Germinal center (tissue), 1 donor: ENCODE measurements around the gene COL23A1.
"Not testable (repeated sequence)": the region's sequence is repeated elsewhere in the genome, so short reads cannot be mapped to it uniquely, and the experiment has no call there.

Source experiments
- DNase-seq: peaks from one replicate; pipeline ENCODE4 v3.0.0; 2012; ENCODE audit warnings: mixed read lengths, low spot score

COL23A1 gene

GRCh38 chr5:178504340-178504960 lies 85.7 kb downstream of the COL23A1 start:
- no peak for DNase-seq

- DNase-seq: no peak
Measured at GRCh38 chr5:178502401-178503100, 87.6 kb downstream of the COL23A1 start.

GRCh38 chr5:178499352-178499751 lies 90.8 kb downstream of the COL23A1 start:
- DNase-seq: no peak

DNA sequence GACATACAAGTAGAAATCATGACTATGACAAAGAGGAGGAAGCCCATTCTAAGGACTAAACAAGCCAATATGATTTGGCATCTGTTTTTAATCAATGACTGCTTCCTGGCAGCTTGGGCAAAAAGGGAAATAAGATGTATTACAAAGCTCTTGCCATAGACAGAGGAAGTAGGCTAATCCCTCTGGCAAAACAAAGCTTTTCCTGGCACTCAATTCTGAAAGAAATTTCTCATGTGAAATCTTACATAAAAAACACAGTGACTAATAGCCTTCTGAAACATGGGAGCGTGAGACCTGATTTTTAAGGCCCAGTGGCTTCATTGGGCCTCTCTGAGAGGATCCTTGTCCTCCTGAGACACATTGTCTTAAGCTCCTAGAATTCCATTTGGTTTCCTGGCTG lies 93.6 kb downstream of the COL23A1 start:
- DNase-seq: no peak

DNA sequence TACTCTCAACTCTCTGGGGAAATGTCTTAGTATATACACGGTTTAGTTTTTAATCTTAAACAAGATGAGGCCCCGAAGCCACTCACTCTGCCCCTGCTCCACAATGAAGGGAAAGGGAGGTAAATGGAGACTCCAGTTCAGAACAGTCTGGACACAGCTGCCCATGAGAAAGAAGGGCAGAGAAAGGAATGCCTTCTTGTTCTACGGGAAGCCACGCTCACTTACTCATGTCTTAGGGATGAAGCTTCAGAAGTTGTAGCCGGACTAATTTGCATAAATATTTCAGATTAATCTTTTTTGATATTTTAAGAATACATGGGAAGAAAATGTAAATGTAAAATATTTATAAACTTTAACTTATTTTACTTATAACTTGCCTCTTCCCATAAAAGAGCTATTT lies 94.0 kb downstream of the COL23A1 start:
- DNase-seq: no peak

- DNase-seq: no peak
Measured at GRCh38 chr5:178495706-178496105, 94.5 kb downstream of the COL23A1 start.

DNA sequence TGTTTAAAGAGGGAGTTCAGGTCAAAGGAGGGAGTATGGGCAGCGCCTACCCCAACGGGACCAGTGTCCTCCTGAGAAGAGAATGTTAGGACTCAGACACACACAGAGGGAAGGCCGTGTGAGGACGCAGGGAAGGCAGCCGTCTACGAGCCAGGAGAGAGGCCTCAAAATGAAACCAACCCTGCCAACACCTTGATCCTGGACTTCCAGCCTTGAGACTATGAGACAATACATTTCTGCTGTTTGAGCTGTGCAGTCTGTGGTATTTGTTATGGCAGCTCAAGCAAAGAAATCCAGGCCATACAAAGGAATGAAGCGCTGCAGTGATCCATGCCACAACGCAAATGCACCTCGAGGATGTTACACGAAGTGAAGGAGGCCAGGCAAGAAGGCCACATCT lies 97.9 kb downstream of the COL23A1 start:
- DNase-seq: no peak

DNA sequence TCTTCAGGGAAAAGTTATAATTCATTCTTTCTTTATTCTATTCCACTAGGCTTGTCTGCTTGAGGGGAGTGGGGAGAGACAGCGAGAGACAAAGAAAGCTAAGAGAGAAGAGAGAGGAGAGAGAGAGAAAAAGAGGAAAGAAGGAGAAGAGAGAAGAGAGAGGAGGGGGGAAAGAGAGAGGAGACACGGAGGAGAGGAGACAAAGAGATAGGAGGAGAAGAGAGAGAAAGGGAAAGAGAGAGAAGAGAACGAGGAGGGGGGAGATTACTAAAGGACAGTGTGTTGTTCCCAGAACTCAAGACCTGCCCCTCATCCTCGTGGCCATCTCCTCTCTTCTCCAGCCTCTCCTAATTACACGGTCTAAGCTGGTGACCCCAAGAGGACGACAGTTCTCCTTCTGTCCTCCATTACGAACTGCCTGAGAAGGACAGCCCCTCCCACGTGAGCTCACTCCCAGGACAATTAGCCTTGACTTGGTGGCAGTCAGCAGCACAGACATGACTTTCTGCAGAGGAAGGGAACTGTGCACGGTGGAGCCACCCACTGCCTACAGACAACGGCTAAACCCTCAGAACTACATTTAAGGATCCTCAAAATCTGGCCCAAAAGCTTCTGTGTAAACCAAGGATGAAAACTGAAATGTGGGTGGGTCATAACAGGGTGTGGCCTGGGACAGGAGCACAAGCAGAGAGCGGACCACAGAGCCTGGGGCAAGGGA lies 99.1 kb downstream of the COL23A1 start:
- no peak for DNase-seq

- no peak for DNase-seq
Measured at GRCh38 chr5:178489271-178489976, 100.8 kb downstream of the COL23A1 start.

DNA sequence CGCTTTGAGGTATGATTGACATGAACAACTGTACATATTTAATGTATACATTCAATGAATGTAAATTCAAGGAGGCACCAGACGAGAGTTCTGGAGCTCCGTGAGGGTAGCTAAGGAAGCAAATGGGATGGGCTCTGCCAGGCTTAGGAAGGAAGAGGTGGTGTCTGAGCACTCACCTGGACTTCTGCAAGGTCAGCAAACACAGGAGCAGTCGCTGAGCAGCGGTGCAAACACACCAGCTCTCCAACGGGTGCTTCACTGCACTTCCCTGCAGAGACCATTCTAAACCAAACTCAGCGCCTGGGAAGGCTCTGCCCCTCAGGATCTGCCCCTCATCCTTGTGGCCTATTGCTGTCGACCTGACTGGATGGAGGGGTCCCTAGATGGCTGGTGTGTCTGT lies 101.5 kb downstream of the COL23A1 start:
- DNase-seq: no peak

DNA sequence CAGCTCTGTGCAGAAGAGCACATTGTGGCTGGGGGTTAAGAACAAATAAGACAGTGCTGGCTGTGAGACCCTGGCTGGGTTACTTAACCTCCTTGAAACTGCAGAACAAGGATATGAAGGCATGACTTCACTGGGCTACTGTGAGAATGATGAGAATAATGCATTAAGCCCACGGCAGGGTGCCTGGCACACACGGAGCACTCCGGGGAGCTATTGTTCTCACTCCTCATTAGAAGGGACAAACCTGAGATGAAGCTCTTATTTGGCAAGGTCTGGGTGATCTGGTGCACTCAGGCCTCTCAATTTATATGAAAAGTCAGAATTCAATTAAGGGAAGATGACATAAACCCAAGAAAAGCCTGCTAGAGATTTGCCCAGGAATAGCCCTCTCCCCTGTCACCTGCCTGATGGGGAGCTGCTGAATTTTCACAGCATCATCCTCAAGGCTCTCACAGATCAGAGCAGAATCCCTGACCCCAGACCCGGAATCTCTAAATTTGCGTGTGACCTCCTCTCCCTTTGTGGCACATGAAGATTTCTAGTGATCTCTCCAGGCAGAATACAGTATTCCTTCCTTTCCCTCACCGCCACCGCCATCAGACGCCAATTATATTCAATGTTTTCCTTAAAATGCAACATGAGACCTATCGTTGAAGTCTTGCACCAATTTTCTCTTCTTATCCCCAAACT lies 102.1 kb downstream of the COL23A1 start:
- DNase-seq: no peak

- DNase-seq: not testable (repeated sequence)
Measured at GRCh38 chr5:178486878-178487512, 103.2 kb downstream of the COL23A1 start.

- DNase-seq: no peak
Measured at GRCh38 chr5:178486239-178486641, 104.0 kb downstream of the COL23A1 start.

- no peak for DNase-seq
Measured at GRCh38 chr5:178483620-178484019, 106.6 kb downstream of the COL23A1 start.

GRCh38 chr5:178479261-178479660 lies 110.9 kb downstream of the COL23A1 start:
- DNase-seq: no peak

GRCh38 chr5:178478370-178478769 lies 111.8 kb downstream of the COL23A1 start:
- no peak for DNase-seq

DNA sequence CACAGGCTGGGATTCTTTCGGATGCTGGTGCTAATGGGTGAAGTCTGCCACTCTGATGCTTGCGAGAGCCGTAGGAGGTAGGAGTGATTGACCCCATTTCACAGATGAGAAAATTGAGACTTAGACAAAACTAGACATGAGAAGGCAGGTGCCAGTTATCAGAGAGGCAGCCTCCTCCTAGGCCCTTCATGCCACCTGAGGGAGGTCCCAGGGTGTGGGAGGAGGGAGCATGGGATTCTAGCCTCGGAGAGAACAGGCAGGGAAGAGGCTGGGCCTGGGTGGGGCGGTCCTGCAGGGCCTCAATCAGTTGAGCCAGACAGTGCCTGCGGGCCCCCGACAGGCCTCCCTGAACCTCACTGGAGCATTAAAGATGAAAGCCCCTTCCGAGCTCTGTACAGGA lies 112.4 kb downstream of the COL23A1 start:
- no peak for DNase-seq

DNA sequence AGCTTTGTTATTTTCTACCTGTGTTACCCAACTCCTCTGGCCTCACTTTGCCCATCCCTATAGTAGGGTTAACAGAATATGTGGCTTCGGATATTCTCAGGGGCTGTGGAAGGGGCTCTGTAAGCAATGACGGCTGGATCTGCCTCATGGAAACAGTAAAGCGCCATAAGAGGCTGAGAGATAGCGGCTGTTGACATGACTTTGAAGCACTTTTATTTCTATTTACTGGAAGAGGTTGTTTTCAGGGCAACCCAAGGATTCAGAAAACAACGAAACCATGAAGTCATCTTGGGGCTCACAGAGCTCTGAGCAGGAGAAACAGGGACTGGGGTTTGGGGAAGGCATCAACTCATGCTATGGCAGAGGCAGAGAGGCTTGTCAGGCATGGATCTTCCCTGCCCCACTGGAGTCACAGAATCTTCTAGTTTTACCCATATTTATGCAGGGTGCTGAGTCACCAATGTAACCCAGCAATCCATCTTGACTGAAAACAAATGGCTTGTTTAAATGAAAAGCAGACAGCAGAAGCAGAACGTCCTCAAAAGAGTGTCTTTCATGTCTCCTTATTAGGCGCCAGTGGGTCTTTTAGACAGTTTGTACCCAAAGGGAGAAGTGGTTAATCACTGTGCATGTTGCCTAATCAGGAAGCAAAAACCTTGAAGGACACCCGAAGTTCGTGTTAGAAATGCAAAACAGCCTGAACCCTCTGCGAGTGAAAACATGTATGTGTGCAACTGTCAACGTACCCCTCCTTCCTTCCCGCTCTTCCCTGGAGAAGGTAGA lies 113.0 kb downstream of the COL23A1 start:
- no peak for DNase-seq

DNA sequence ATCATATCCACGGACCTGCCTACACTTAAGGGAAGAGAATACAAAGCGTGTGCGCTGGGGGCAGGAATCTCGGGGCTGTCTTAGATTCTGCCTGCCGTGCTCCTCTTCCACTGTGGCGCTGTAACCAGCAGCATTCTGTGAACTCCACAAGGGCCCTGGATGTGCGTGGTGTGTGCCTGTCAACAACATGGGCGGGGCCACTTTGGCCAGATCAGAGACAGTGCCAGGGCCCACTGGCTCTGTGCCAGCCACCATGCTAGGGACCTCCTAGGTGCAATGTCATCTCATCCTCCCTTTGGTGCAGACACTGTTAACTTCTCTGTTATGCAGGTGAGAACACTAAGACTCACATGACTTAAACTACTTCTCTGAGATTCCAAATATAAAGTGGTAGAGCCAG lies 113.7 kb downstream of the COL23A1 start:
- DNase-seq: no peak

- no peak for DNase-seq
Measured at GRCh38 chr5:178475422-178475821, 114.8 kb downstream of the COL23A1 start.
